K562 (cell line): Measurements from ENCODE around the gene MDP1. TPM values are rescaled to one million over a fixed set of nuclear protein-coding genes. Genes with fewer than 3 reads are reported as not detected.

ENCODE experiments used
- CBFA2T2 ChIP-seq: fragments of 450-650 bp; conservative IDR thresholded peaks from 2 replicates; pipeline ENCODE4 v1.6.1; 2017; ENCODE audit warnings: mild to moderate bottlenecking
- COPS2 ChIP-seq: fragments of 450-650 bp; conservative IDR thresholded peaks from 2 replicates; pipeline ENCODE4 v1.6.1; 2016; ENCODE audit warnings: mild to moderate bottlenecking, moderate library complexity
- DMBX1 ChIP-seq: fragments of 250-450 bp; sonication (Bioruptor Pico); IDR thresholded peaks from 2 replicates; pipeline ENCODE4 v1.8.0; 2022; ENCODE audit warnings: inconsistent platforms, mild to moderate bottlenecking, moderate library complexity, borderline replicate concordance
- FOXP1 ChIP-seq: sonication (generic); formaldehyde crosslinking; IDR thresholded peaks from 2 replicates; pipeline ENCODE4 v1.8.0; 2022; ENCODE audit warnings: mild to moderate bottlenecking, missing genetic modification reagents
- HDGF ChIP-seq: fragments of 450-650 bp; IDR thresholded peaks from 2 replicates; pipeline ENCODE4 v1.6.1; 2016
- HMG20B ChIP-seq: fragments of 250-450 bp; sonication (Bioruptor Pico); IDR thresholded peaks from 2 replicates; pipeline ENCODE4 v1.5.0; 2021; ENCODE audit warnings: mild to moderate bottlenecking
- ILK ChIP-seq: fragments of 450-650 bp; IDR thresholded peaks from 2 replicates; pipeline ENCODE4 v1.6.1; 2016; ENCODE audit warnings: missing genetic modification characterization, low read depth, mild to moderate bottlenecking, missing compliant biosample characterization, moderate library complexity, borderline replicate concordance
- KDM1A ChIP-seq, 2 experiments: fragments of 450-650 bp; IDR thresholded peaks; 2 replicates each; pipeline ENCODE4 v1.6.1; 2016; ENCODE audit warnings: mild to moderate bottlenecking in 2 of 2
- MCM3 ChIP-seq: fragments of 450-650 bp; IDR thresholded peaks from 2 replicates; pipeline ENCODE4 v1.6.1; 2016
- MCM7 ChIP-seq, 2 experiments: fragments of 450-650 bp; IDR thresholded peaks; 2 replicates each; pipeline ENCODE4 v1.6.1; 2016 to 2018
- MXI1 ChIP-seq: IDR thresholded peaks from 2 replicates; pipeline ENCODE4 v1.6.1; 2011; ENCODE audit warnings: low read depth, mild to moderate bottlenecking, improper control_type of control experiment, low read length
- NFATC3 ChIP-seq: fragments of 450-650 bp; IDR thresholded peaks from 2 replicates; pipeline ENCODE4 v1.6.1; 2017; ENCODE audit warnings: mild to moderate bottlenecking
- NFE2L1 ChIP-seq: fragments of 450-650 bp; IDR thresholded peaks from 2 replicates; pipeline ENCODE4 v1.6.1; 2016; ENCODE audit warnings: missing genetic modification characterization, low read depth, mild to moderate bottlenecking, missing compliant biosample characterization, moderate library complexity, borderline replicate concordance
- PREB ChIP-seq: sonication (generic); formaldehyde crosslinking; IDR thresholded peaks from 2 replicates; pipeline ENCODE4 v1.8.1; 2023; ENCODE audit warnings: mild to moderate bottlenecking, missing genetic modification reagents
- PURB ChIP-seq: sonication (generic); formaldehyde crosslinking; IDR thresholded peaks from 2 replicates; pipeline ENCODE4 v1.9.0; 2021; ENCODE audit warnings: low read depth, mild to moderate bottlenecking, missing genetic modification reagents
- TEAD2 ChIP-seq: fragments of 450-650 bp; IDR thresholded peaks from 2 replicates; pipeline ENCODE4 v1.6.1; 2016; ENCODE audit warnings: missing genetic modification characterization, control low read depth, missing compliant biosample characterization
- ZBTB12 ChIP-seq: fragments of 250-450 bp; sonication (Bioruptor Pico); IDR thresholded peaks from 2 replicates; pipeline ENCODE4 v1.4.0; 2020
- ZBTB8A ChIP-seq: fragments of 450-650 bp; IDR thresholded peaks from 2 replicates; pipeline ENCODE4 v1.6.1; 2018; ENCODE audit warnings: mild to moderate bottlenecking, moderate library complexity; ENCODE audit not compliant: partially characterized antibody
- ZC3H8 ChIP-seq: fragments of 450-650 bp; IDR thresholded peaks from 2 replicates; pipeline ENCODE4 v1.6.1; 2017
- ZNF311 ChIP-seq: fragments of 250-450 bp; sonication (Bioruptor Pico); IDR thresholded peaks from 2 replicates; pipeline ENCODE4 v1.4.0; 2020; ENCODE audit warnings: mild to moderate bottlenecking, moderate library complexity
- ZNF316 ChIP-seq: fragments of 450-650 bp; IDR thresholded peaks from 2 replicates; pipeline ENCODE4 v1.6.1; 2016
- ZNF584 ChIP-seq: fragments of 200-800 bp; sonication (Bioruptor generic); IDR thresholded peaks from 2 replicates; pipeline ENCODE4 v1.6.1; 2016; ENCODE audit warnings: low read depth, mild to moderate bottlenecking, missing genetic modification characterization, missing compliant biosample characterization
- ZNF79 ChIP-seq: fragments of 250-450 bp; sonication (Bioruptor Pico); IDR thresholded peaks from 2 replicates; pipeline ENCODE4 v1.4.0; 2020; ENCODE audit warnings: low read depth, mild to moderate bottlenecking, moderate library complexity
- polyA plus RNA-seq, 8 experiments: library from polyadenylated mRNA; depleted of rRNA in 4 of 8; stranded (reverse) in 5 of 8; unstranded in 3 of 8; fragments of >200 nt; fragmentation: Nextera tagmentation in 2 of 8; fragmentation: Illumina TruSeq in 1 of 8; extraction: Ambion mirVana in 2 of 8; extraction: Trizol in 1 of 8; gene quantifications; 2 replicates each; pipeline versions ENCODE4 v1.2.1 to v1.2.3, GENCODE V29; 2011 to 2014; ENCODE audit warnings: inconsistent platforms in 1 of 8, missing spikeins in 1 of 8
- total RNA-seq, 7 experiments: library from RNA; depleted of rRNA in 6 of 7; stranded (reverse); fragments of >200 nt in 6 of 7; fragmentation: Illumina TruSeq in 2 of 7; extraction: Trizol in 2 of 7; gene quantifications; 2 replicates each; pipeline versions ENCODE4 v1.2.1 to v1.2.3, GENCODE V29; 2011 to 2021; ENCODE audit warnings: low replicate concordance in 1 of 7
- TF ChIP-seq, protein P1 (sequence below): fragments of 450-650 bp; formaldehyde crosslinking; IDR thresholded peaks from 2 replicates; pipeline ENCODE4 v1.4.0; 2022; ENCODE audit warnings: missing genetic modification characterization
- TF ChIP-seq, protein P2 (sequence below): fragments of 450-650 bp; formaldehyde crosslinking; IDR thresholded peaks from 2 replicates; pipeline ENCODE4 v1.4.0; 2020; ENCODE audit warnings: mild to moderate bottlenecking, moderate library complexity

MDP1 gene
- total and polyA plus RNA-seq, 9 of the 15 experiments (the other 6 are each of a cell fraction or from before 2014, with no cell fraction given), result 2.7 to 29.6 (median 11.0) TPM

DNA sequence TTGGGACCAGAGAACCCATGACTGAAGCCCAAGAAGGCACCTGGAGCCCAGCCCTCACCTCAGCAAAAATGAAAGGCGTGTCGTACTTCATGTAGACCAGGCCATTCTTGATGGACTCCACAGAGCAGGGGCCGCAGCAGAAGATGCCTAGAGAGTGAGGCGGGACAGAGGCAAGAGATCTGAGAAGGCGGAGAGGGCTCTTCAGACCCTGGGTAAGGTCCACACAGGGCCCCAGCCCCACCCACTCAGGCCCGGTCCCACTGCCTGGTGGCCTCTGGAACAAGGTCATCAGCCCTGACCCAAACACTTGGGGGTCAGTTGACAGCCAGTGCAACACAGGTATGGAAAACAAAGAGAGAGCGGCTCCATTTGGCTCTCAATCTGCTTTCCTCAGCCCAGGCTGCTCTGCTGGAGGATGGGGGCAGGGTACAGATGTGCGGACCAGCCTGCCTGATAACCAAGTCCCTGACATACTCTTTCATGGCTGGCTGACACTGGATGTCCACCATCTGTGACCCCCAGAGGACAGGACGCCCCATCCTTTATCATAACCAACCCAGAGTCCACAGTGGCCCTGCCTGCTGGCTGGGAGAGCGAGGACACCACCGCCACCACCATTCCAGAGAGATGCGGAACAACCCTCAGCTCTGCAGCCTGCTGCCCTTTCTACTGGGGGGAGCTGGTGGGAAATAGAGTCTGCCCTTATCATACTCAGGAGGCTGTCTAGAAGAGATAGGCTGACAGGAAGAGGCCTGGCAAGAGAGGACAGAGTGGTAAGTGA lies 40.3 kb upstream of the MDP1 start (continued):
- TF ChIP-seq, protein P1, sequence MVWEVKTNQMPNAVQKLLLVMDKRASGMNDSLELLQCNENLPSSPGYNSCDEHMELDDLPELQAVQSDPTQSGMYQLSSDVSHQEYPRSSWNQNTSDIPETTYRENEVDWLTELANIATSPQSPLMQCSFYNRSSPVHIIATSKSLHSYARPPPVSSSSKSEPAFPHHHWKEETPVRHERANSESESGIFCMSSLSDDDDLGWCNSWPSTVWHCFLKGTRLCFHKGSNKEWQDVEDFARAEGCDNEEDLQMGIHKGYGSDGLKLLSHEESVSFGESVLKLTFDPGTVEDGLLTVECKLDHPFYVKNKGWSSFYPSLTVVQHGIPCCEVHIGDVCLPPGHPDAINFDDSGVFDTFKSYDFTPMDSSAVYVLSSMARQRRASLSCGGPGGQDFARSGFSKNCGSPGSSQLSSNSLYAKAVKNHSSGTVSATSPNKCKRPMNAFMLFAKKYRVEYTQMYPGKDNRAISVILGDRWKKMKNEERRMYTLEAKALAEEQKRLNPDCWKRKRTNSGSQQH (CRISPR knock-in tag), result no peak
- no peak for TF ChIP-seq COPS2
- no peak for TF ChIP-seq MCM3
- no peak for TF ChIP-seq MXI1
- TF ChIP-seq ZNF584 (CRISPR knock-in tag), result no peak
- TF ChIP-seq ZC3H8, result no peak
- no peak for TF ChIP-seq NFE2L1 (tag)
- 0 out of 2 replicates have a peak, but pooled peaks have one; percentile 72 for TF ChIP-seq DMBX1 (CRISPR knock-in tag)
- TF ChIP-seq MCM7 (IDR thresholded peaks at IDR 0.05), result no peak
- TF ChIP-seq CBFA2T2, result peak; percentile 97
- TF ChIP-seq ZNF316, result no peak
- no peak for TF ChIP-seq ZBTB8A
- TF ChIP-seq, protein P2, sequence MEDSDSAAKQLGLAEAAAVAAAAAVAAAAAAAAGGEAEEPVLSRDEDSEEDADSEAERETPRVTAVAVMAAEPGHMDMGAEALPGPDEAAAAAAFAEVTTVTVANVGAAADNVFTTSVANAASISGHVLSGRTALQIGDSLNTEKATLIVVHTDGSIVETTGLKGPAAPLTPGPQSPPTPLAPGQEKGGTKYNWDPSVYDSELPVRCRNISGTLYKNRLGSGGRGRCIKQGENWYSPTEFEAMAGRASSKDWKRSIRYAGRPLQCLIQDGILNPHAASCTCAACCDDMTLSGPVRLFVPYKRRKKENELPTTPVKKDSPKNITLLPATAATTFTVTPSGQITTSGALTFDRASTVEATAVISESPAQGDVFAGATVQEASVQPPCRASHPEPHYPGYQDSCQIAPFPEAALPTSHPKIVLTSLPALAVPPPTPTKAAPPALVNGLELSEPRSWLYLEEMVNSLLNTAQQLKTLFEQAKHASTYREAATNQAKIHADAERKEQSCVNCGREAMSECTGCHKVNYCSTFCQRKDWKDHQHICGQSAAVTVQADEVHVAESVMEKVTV (CRISPR knock-in tag), result no peak
- TF ChIP-seq PURB (CRISPR knock-in tag), result no peak
- no peak for TF ChIP-seq ZBTB12 (CRISPR knock-in tag)
- no peak for TF ChIP-seq ZNF311
- no peak for TF ChIP-seq TEAD2
- no peak for TF ChIP-seq FOXP1 (CRISPR knock-in tag)
- no peak for TF ChIP-seq NFATC3
- TF ChIP-seq HDGF, result no peak
- TF ChIP-seq KDM1A (IDR thresholded peaks at IDR 0.05), result peak; percentile 84 to 86
- TF ChIP-seq HMG20B (CRISPR knock-in tag), result no peak
- no peak for TF ChIP-seq ILK
- no peak for TF ChIP-seq PREB (CRISPR knock-in tag)
- no peak for TF ChIP-seq ZNF79 (CRISPR knock-in tag)
